Fibroblast of mammary gland (primary cell): ENCODE results near the gene TMEM18.
"Not testable (repeated sequence)": the region's sequence is repeated elsewhere in the genome, so short reads cannot be mapped to it uniquely, and the experiment has no call there.

Experiments
- DNase-seq: peaks from one replicate; pipeline ENCODE4 v3.0.0-alpha.2; 2010; ENCODE audit warnings: low read depth
- H3K4me3 ChIP-seq: 2 replicates; pipeline ENCODE4 v1.5.1; 2011; ENCODE audit warnings: low read depth, mild to moderate bottlenecking, low read length, moderate library complexity; ENCODE audit not compliant: control insufficient read depth
- TF ChIP-seq, protein P1 (sequence below): conservative IDR thresholded peaks from 2 replicates; pipeline ENCODE4 v1.5.1; 2011; ENCODE audit warnings: low read depth, low read length, inconsistent platforms; ENCODE audit not compliant: control insufficient read depth, insufficient read depth

Gene TMEM18

GRCh38 chr2:709138-709765, 32.0 kb upstream of the TMEM18 start:
- no peak overlapping the region for H3K4me3 ChIP-seq
- DNase-seq, result no peak
- TF ChIP-seq, protein P1, sequence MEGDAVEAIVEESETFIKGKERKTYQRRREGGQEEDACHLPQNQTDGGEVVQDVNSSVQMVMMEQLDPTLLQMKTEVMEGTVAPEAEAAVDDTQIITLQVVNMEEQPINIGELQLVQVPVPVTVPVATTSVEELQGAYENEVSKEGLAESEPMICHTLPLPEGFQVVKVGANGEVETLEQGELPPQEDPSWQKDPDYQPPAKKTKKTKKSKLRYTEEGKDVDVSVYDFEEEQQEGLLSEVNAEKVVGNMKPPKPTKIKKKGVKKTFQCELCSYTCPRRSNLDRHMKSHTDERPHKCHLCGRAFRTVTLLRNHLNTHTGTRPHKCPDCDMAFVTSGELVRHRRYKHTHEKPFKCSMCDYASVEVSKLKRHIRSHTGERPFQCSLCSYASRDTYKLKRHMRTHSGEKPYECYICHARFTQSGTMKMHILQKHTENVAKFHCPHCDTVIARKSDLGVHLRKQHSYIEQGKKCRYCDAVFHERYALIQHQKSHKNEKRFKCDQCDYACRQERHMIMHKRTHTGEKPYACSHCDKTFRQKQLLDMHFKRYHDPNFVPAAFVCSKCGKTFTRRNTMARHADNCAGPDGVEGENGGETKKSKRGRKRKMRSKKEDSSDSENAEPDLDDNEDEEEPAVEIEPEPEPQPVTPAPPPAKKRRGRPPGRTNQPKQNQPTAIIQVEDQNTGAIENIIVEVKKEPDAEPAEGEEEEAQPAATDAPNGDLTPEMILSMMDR, result no peak

DNA sequence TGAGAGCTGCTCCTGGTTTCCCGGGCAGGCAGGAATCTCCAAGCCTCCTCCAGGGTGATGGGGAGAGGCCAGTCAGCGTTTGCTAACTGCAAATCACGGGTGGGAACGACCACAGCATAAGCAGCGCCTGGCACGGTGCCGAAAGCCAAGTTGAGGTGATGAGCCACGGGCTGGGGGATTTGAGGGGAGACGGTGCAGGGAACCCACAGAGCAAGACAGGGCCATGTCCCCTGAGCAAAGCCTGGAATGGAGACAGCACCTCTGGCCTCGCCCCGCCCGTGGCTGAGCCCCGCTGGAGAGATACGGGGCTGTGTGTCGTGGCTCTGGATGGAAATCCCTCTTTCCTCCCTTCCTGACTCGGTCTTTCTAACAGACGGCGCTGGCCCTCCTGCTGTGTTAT, 31.5 kb upstream of the TMEM18 start:
- no peak overlapping the region for H3K4me3 ChIP-seq
- TF ChIP-seq, protein P1, result no peak
- no peak for DNase-seq

GRCh38 chr2:705971-706511, 28.8 kb upstream of the TMEM18 start:
- TF ChIP-seq, protein P1, result no peak
- DNase-seq, result no peak

DNA sequence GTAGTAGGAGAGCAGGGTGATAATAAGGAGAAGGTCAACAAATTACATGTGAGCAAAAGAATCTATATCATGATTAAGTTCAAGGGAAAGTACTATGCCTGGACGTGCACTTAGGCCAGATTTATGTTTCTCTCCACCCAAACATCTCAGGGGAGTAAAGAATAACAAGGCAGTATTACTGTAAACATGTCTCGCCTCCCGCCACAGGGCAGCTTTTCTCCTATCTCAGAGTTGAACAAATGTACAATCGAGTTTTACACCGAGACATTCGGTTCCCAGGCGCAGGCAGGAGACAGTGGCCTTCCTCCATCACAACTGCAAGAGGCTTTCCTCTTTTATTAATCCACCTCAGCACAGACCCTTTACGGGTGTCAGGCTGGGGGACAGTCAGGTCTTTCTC, 25.6 kb upstream of the TMEM18 start:
- not testable (repeated sequence) for DNase-seq, H3K4me3 ChIP-seq

More at GRCh38 chr2:705971-706511, 28.8 kb upstream of the TMEM18 start:
- H3K4me3 ChIP-seq, result no peak overlapping the region

GRCh38 chr2:696999-697627, 19.9 kb upstream of the TMEM18 start:
- no peak overlapping the region for H3K4me3 ChIP-seq
- no peak for DNase-seq
- TF ChIP-seq, protein P1, result no peak

GRCh38 chr2:696463-696862, 19.3 kb upstream of the TMEM18 start:
- TF ChIP-seq, protein P1, result no peak
- H3K4me3 ChIP-seq, result no peak overlapping the region
- DNase-seq, result no peak

DNA sequence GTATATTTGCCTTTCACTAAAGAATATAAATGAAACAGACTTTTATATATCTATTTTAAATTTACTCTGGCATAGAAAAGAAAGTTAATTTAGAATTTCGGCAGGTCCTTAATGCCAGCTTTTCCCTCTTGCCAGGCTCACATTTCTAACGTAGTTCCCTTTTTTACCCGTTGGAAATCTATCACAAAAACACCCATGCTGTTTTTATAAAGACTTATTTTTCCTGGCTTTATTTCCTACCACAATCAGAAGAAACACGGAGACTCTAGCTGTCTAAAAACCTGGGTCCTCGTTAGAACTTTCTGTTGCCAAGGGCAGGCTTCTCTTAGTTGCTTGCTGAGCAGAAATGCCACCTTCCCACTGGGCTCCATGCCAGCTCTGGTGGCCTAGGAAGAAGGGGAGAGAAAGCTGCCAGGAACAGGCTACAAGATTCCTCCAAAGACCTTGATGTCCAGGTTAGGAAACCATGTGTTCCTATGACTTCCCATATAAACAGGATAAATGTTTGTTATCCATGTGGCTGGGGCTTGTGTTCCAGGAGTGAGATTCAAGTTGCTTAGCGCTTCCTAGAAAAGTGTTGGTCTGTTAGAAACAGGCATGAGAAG, 17.8 kb upstream of the TMEM18 start:
- no peak for DNase-seq
- TF ChIP-seq, protein P1, result no peak
- H3K4me3 ChIP-seq, result no peak overlapping the region
